H1 (cell line): ENCODE results near the gene BTBD16. TPM values are rescaled to one million over a fixed set of nuclear protein-coding genes. Genes with fewer than 3 reads are reported as not detected.

Experiments
- CTCF ChIA-PET: fragments of 300-600 bp; sonication (Branson Sonifier 250); formaldehyde crosslinking; loops from one replicate; lab custom pipeline; 2021; ENCODE audit not compliant: partially characterized antibody; lab: Charles Lee
- POLR2A ChIA-PET: fragments of 300-600 bp; sonication (Branson Sonifier 250); formaldehyde crosslinking; loops from one replicate; lab custom pipeline; 2021; ENCODE audit warnings: inconsistent platforms; ENCODE audit not compliant: partially characterized antibody; lab: Charles Lee
- DNase-seq, 2 experiments: peaks; one replicate each; pipeline versions ENCODE4 v3.0.0 to v3.0.0-alpha.2; 2010 to 2022; ENCODE audit warnings: low spot score in 2 of 2, low read depth in 1 of 2, mixed read lengths in 1 of 2
- FAIRE-seq: peaks from 2 replicates; lab custom pipeline; 2011; peaks lifted over from hg19 to GRCh38; lab: Jason Lieb, UNC
- H2AFZ ChIP-seq: 2 replicates; pipeline ENCODE4 v1.8.1; 2012; ENCODE audit warnings: low read length, inconsistent platforms
- H2AK5ac ChIP-seq: 2 replicates; pipeline ENCODE4 v1.6.1; 2013; ENCODE audit warnings: low read depth, low read length
- H2BK120ac ChIP-seq: replicated peaks from 2 replicates; pipeline ENCODE3; 2013; ENCODE audit warnings: low read depth, low read length, inconsistent platforms
- H2BK12ac ChIP-seq: 2 replicates; pipeline ENCODE4 v1.6.1; 2013; ENCODE audit warnings: low read depth, low read length
- H2BK15ac ChIP-seq: 2 replicates; pipeline ENCODE4 v1.6.1; 2013; ENCODE audit warnings: low read length
- H2BK20ac ChIP-seq: 2 replicates; pipeline ENCODE4 v1.6.1; 2013; ENCODE audit warnings: low read length
- H2BK5ac ChIP-seq: 2 replicates; pipeline ENCODE4 v1.6.1; 2013; ENCODE audit warnings: low read depth, low read length
- H3K14ac ChIP-seq: 2 replicates; pipeline ENCODE4 v1.6.1; 2013; ENCODE audit warnings: inconsistent platforms; ENCODE audit not compliant: insufficient read length
- H3K18ac ChIP-seq: 2 replicates; pipeline ENCODE4 v1.6.1; 2013; ENCODE audit warnings: low read length; ENCODE audit errors: extremely low read depth
- H3K23ac ChIP-seq: 2 replicates; pipeline ENCODE4 v1.6.1; 2013; ENCODE audit warnings: inconsistent platforms; ENCODE audit not compliant: insufficient read length
- H3K23me2 ChIP-seq: 2 replicates; pipeline ENCODE4 v1.6.1; 2013; ENCODE audit warnings: low read depth, low read length
- H3K27ac ChIP-seq: 2 replicates; pipeline ENCODE4 v1.6.1; 2011; ENCODE audit warnings: low read depth, low read length, inconsistent platforms
- H3K27me3 ChIP-seq, 4 experiments: replicated peaks in 1 of 4; 1 replicate in 1 of 4; 2 replicates in 3 of 4; pipeline versions ENCODE4 v1.6.1 to v1.8.1; 2011 to 2013; ENCODE audit warnings: low read length in 3 of 4, mild to moderate bottlenecking in 3 of 4, inconsistent platforms in 2 of 4, mixed read lengths in 2 of 4, moderate library complexity in 1 of 4; ENCODE audit not compliant: control insufficient read depth in 3 of 4, insufficient read depth in 3 of 4; ENCODE audit errors: extremely low read depth in 1 of 4
- H3K36me3 ChIP-seq, 4 experiments: 2 replicates each; pipeline versions ENCODE4 v1.6.1 to v1.8.1; 2011 to 2013; ENCODE audit warnings: mild to moderate bottlenecking in 4 of 4, low read length in 3 of 4, moderate library complexity in 2 of 4, control low read depth in 1 of 4, inconsistent platforms in 1 of 4; ENCODE audit not compliant: insufficient read depth in 4 of 4, control insufficient read depth in 2 of 4
- H3K4ac ChIP-seq: replicated peaks from 2 replicates; pipeline ENCODE3; 2013; ENCODE audit warnings: low read length, low read depth, mixed read lengths, inconsistent platforms; ENCODE audit not compliant: insufficient read length
- H3K4me1 ChIP-seq, 4 experiments: replicated peaks in 1 of 4; 1 replicate in 1 of 4; 2 replicates in 3 of 4; pipeline versions ENCODE4 v1.6.1 to v1.8.1; 2011 to 2013; ENCODE audit warnings: low read length in 3 of 4, inconsistent platforms in 2 of 4, mixed read lengths in 1 of 4; ENCODE audit not compliant: insufficient read depth in 4 of 4, control insufficient read depth in 3 of 4
- H3K4me2 ChIP-seq, 2 experiments: 2 replicates each; pipeline versions ENCODE4 v1.6.1 to v1.8.1; 2011 to 2013; ENCODE audit warnings: low read depth in 2 of 2, low read length in 2 of 2, control low read depth in 1 of 2, inconsistent platforms in 1 of 2, mild to moderate bottlenecking in 1 of 2; ENCODE audit not compliant: insufficient read depth in 1 of 2
- H3K4me3 ChIP-seq, 4 experiments: fragments of 200-600, 300-600 bp in 1 of 4; sonication (generic), shearing (Covaris generic), sonication (Bioruptor Twin) in 1 of 4; 2 replicates each; pipeline versions ENCODE4 v1.5.1 to v1.8.1; 2011 to 2016; ENCODE audit warnings: low read length in 4 of 4, low read depth in 3 of 4, control low read depth in 2 of 4, inconsistent platforms in 2 of 4, mild to moderate bottlenecking in 2 of 4, mixed read lengths in 1 of 4, moderate library complexity in 1 of 4; ENCODE audit not compliant: insufficient read depth in 2 of 4; ENCODE audit errors: extremely low read depth in 1 of 4
- H3K56ac ChIP-seq: replicated peaks from 2 replicates; pipeline ENCODE3; 2013; ENCODE audit warnings: low read depth, mild to moderate bottlenecking, mixed read lengths, low read length, inconsistent platforms; ENCODE audit not compliant: insufficient read length
- H3K79me1 ChIP-seq: 2 replicates; pipeline ENCODE4 v1.6.1; 2013; ENCODE audit warnings: low read depth, low read length, control low read depth
- H3K79me2 ChIP-seq, 2 experiments: 2 replicates each; pipeline versions ENCODE4 v1.6.1 to v1.8.1; 2012 to 2013; ENCODE audit warnings: low read length in 2 of 2, mild to moderate bottlenecking in 2 of 2, inconsistent platforms in 1 of 2; ENCODE audit not compliant: insufficient read depth in 2 of 2, control insufficient read depth in 1 of 2
- H3K9ac ChIP-seq, 4 experiments: replicated peaks in 1 of 4; 1 replicate in 1 of 4; 2 replicates in 3 of 4; pipeline versions ENCODE4 v1.6.1 to v1.8.1; 2011 to 2013; ENCODE audit warnings: low read depth in 3 of 4, low read length in 3 of 4, control low read depth in 2 of 4, mild to moderate bottlenecking in 2 of 4, moderate library complexity in 2 of 4, inconsistent platforms in 1 of 4; ENCODE audit errors: extremely low read depth in 1 of 4
- H3K9me3 ChIP-seq, 2 experiments: 2 replicates each; pipeline versions ENCODE4 v1.6.1 to v1.8.1; 2012 to 2013; ENCODE audit warnings: mild to moderate bottlenecking in 2 of 2, moderate library complexity in 2 of 2, control low read depth in 1 of 2, inconsistent platforms in 1 of 2, low read depth in 1 of 2, low read length in 1 of 2, mixed read lengths in 1 of 2; ENCODE audit not compliant: insufficient read depth in 2 of 2
- H4K20me1 ChIP-seq, 2 experiments: replicated peaks in 1 of 2; 2 replicates each; pipeline versions ENCODE3 to v1.8.1; 2011 to 2013; ENCODE audit warnings: inconsistent platforms in 2 of 2, low read length in 2 of 2, mild to moderate bottlenecking in 1 of 2; ENCODE audit not compliant: insufficient read depth in 2 of 2, control insufficient read depth in 1 of 2
- H4K5ac ChIP-seq: 2 replicates; pipeline ENCODE4 v1.6.1; 2013; ENCODE audit warnings: low read length, low read depth, mixed read lengths, inconsistent platforms; ENCODE audit not compliant: insufficient read length
- H4K8ac ChIP-seq: 2 replicates; pipeline ENCODE4 v1.8.0; 2013; ENCODE audit warnings: mild to moderate bottlenecking, moderate library complexity, low read length, inconsistent platforms; ENCODE audit not compliant: insufficient read depth; ENCODE audit errors: extremely low read depth
- H4K91ac ChIP-seq: replicated peaks from 2 replicates; pipeline ENCODE3; 2013; ENCODE audit warnings: low read length, mixed read lengths, inconsistent platforms; ENCODE audit not compliant: insufficient read length
- ASH2L ChIP-seq: fragments of 200-600, 300-600 bp; sonication (generic); IDR thresholded peaks from one replicate; pipeline ENCODE4 v1.7.1; 2017; ENCODE audit warnings: low read length
- ATF2 ChIP-seq: IDR thresholded peaks from 2 replicates; pipeline ENCODE4 v1.6.1; 2012; ENCODE audit warnings: low read length, inconsistent platforms
- CBX8 ChIP-seq: fragments of 300-800, 300-1000 bp; sonication (generic); IDR thresholded peaks from 2 replicates; pipeline ENCODE4 v1.7.1; 2016; ENCODE audit warnings: low read depth, low read length, borderline replicate concordance
- GTF2F1 ChIP-seq: IDR thresholded peaks from 2 replicates; pipeline ENCODE4 v1.6.1; 2012; ENCODE audit warnings: low read depth, low read length, improper control_type of control experiment, borderline replicate concordance
- JUND ChIP-seq: IDR thresholded peaks from 2 replicates; pipeline ENCODE4 v1.6.1; 2011; ENCODE audit warnings: mild to moderate bottlenecking, improper control_type of control experiment, low read length
- MAX ChIP-seq: IDR thresholded peaks from 2 replicates; pipeline ENCODE4 v1.6.1; 2012; ENCODE audit warnings: inconsistent platforms
- NRF1 ChIP-seq: IDR thresholded peaks from 2 replicates; pipeline ENCODE4 v1.6.1; 2011; ENCODE audit warnings: mild to moderate bottlenecking, low read depth, low read length, improper control_type of control experiment
- POLR2A ChIP-seq, 2 experiments: IDR thresholded peaks; 1 replicate in 1 of 2; 2 replicates in 1 of 2; pipeline ENCODE4 v1.6.1; 2011; ENCODE audit warnings: low read depth in 2 of 2, low read length in 2 of 2, mild to moderate bottlenecking in 2 of 2; ENCODE audit errors: control extremely low read depth in 1 of 2
- POU5F1 ChIP-seq: IDR thresholded peaks from 2 replicates; pipeline ENCODE4 v1.6.1; 2011; ENCODE audit warnings: low read depth, mild to moderate bottlenecking, low read length, moderate library complexity
- SIN3A ChIP-seq, 2 experiments: IDR thresholded peaks in 1 of 2; conservative IDR thresholded peaks in 1 of 2; 2 replicates each; pipeline ENCODE4 v1.6.1; 2011 to 2012; ENCODE audit warnings: low read length in 2 of 2, improper control_type of control experiment in 1 of 2, low read depth in 1 of 2, mild to moderate bottlenecking in 1 of 2
- SP4 ChIP-seq: IDR thresholded peaks from 2 replicates; pipeline ENCODE4 v1.6.1; 2012; ENCODE audit warnings: low read length, inconsistent platforms
- SRF ChIP-seq: IDR thresholded peaks from 2 replicates; pipeline ENCODE4 v1.6.1; 2011; ENCODE audit warnings: mild to moderate bottlenecking, low read depth, low read length, moderate library complexity
- TEAD4 ChIP-seq: IDR thresholded peaks from 2 replicates; pipeline ENCODE4 v1.6.1; 2012; ENCODE audit warnings: low read depth, low read length, inconsistent platforms, mixed read lengths
- whole genome bisulfite sequencing, 2 experiments: shearing (Covaris generic) in 1 of 2; methylation state at CpG; one replicate each; pipeline versions ENCODE4 v1.1.6 to v1.1.7; 2013 to 2015; ENCODE audit warnings: low lambda C conversion rate in 2 of 2, mixed read lengths in 2 of 2, inconsistent platforms in 1 of 2, low coverage in 1 of 2, missing lambda C conversion rate in 1 of 2; ENCODE audit not compliant: insufficient replicate concordance in 2 of 2, insufficient coverage in 1 of 2, insufficient read length in 1 of 2; ENCODE audit errors: extremely low coverage in 1 of 2, missing lambda C conversion rate in 1 of 2; 5-methylcytosine and 5-hydroxymethylcytosine counted together
- polyA plus RNA-seq, 7 experiments: library from polyadenylated mRNA; depleted of rRNA in 3 of 7; stranded (reverse) in 5 of 7; unstranded in 2 of 7; fragments of >200 nt in 5 of 7; fragments of 200-250 nt in 2 of 7; gene quantifications; 1 replicate in 5 of 7; 2 replicates in 1 of 7; 4 replicates in 1 of 7; pipeline versions ENCODE4 v1.2.1 to v1.2.3, GENCODE V29; 2011 to 2013; ENCODE audit warnings: missing spikeins in 2 of 7, mixed read lengths in 2 of 7
- total RNA-seq: library from RNA; stranded (reverse); fragmentation: NEBNext Ultra II Directional; extraction: Animal tissue kit (Norgen Biotek cat#: 25700); gene quantifications from 2 replicates; pipeline ENCODE4 v1.2.1, GENCODE V29; 2021

Gene BTBD16
- total and polyA plus RNA-seq, 2 of the 8 experiments (the other 6 are each of a cell fraction or from before 2014, with no cell fraction given): 0.05 TPM; not detected in 1

GRCh38 chr10:122245897-122246296 lies 25.2 kb upstream of the BTBD16 start:
- Histone ChIP-seq H3K23ac (no peak overlapping the region), H2AK5ac (no peak overlapping the region), H3K4me2 (no peak overlapping the region), H2BK5ac (no peak overlapping the region; the same call in 1 of the 2 replicates), H3K18ac (no peak overlapping the region), H4K8ac (no peak overlapping the region; the same call in 1 of the 2 replicates), H3K36me3 (peaks cover 12 to 40% (median 33%) of the 10 kb centered on the region in 4 experiments), H3K79me2 (no peaks in the 10 kb centered on the region), H4K20me1 (peaks cover 0 to 2% of the 10 kb centered on the region in 2 experiments), H3K4me3 (no peak overlapping the region), H4K91ac (no peak overlapping the region), H3K4me1 (no peaks in the 10 kb centered on the region), H3K23me2 (no peaks in the 10 kb centered on the region), H3K14ac (no peak overlapping the region), H2BK120ac (no peak overlapping the region), H3K4ac (no peak overlapping the region), H3K9ac (no peak overlapping the region), H2BK12ac (no peak overlapping the region), H2AFZ (no peak overlapping the region), H3K27me3 (no peaks in the 10 kb centered on the region), H2BK20ac (no peak overlapping the region), H3K79me1 (no peaks in the 10 kb centered on the region), H3K9me3 (no peaks in the 10 kb centered on the region), H3K56ac (no peak overlapping the region), H3K27ac (no peak overlapping the region), H2BK15ac (no peak overlapping the region), H4K5ac (no peak overlapping the region)
- POLR2A ChIA-PET: interaction anchor here (1.9 kb wide), 1 partner anchor 12 kb away, joined by 4 read pairs; no protein-coding TSS in a partner anchor
- FAIRE-seq: no peak
- no peak for DNase-seq
- WGBS, 2 experiments: 97% methylated on average over 11 of the region's 11 CpGs; no CpG with 5 or more reads in 1 of the 2 experiments
- CTCF ChIA-PET: interaction anchor here (0.6 to 2.6 kb wide), 7 partner anchors 9 to 281 kb away, joined by 3 to 8 read pairs (median 5); no protein-coding TSS in a partner anchor
- TF ChIP-seq TEAD4 (no peak), SP4 (no peak), ATF2 (no peak), JUND (no peak), CBX8 (no peak), SRF (no peak), ASH2L (no peak), POU5F1 (no peak), GTF2F1 (no peak), POLR2A (IDR thresholded peaks at IDR 0.05; ENCODE audit: control extremely low read depth in 1 of 2, low read depth in 2 of 2, low read length in 2 of 2) (no peak), NRF1 (no peak), MAX (no peak), SIN3A (conservative IDR thresholded peaks at IDR 0.05 in 1 of 2, IDR thresholded peaks at IDR 0.05 in 1 of 2; ENCODE audit: low read depth in 1 of 2, low read length in 2 of 2) (no peak)
